ENCODE results near the gene ARSA.

Gene ARSA

DNA sequence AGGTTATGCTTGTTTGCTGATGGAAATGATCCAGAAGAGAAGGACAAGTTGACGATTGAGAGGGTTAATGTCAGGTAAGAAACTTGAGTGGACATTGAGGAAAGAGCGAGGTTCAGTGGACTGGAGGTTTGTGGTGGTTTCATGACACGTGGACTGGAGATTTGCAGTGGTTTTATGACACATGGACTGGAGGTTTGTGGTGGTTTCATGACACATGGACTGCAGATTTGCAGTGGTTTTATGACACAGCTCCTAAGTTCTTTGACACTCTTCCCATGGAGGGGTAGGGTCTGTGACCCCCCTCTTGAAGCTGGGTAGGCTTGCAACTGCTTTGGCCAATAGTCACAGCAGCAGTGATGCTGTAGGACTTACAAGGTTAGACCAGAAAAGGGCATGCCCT lies 32.8 kb downstream of the ARSA start:
- Histone ChIP-seq H4K20me1 (ENCODE audit: insufficient read depth) (no peaks in the 10 kb centered on the region), H3K9ac (no peak overlapping the region), H2AFZ (ENCODE audit: low read depth) (no peak overlapping the region), H3K4me3 (IDR thresholded peaks at IDR 0.05; ENCODE audit: insufficient read depth, low read depth, low read length) (no peak overlapping the region), H3K79me2 (ENCODE audit: insufficient read depth, low read depth) (no peaks in the 10 kb centered on the region), H3K4me2 (no peak overlapping the region), H3K27ac (no peak overlapping the region), H3K36me3 (ENCODE audit: insufficient read depth) (no peaks in the 10 kb centered on the region), H3K27me3 (ENCODE audit: insufficient read depth, low read depth) (no peaks in the 10 kb centered on the region; the same call in 1 of the 2 replicates), H3K4me1 (ENCODE audit: low read depth, poor library complexity, severe bottlenecking) (no peaks in the 10 kb centered on the region)
- TF ChIP-seq, protein P1, sequence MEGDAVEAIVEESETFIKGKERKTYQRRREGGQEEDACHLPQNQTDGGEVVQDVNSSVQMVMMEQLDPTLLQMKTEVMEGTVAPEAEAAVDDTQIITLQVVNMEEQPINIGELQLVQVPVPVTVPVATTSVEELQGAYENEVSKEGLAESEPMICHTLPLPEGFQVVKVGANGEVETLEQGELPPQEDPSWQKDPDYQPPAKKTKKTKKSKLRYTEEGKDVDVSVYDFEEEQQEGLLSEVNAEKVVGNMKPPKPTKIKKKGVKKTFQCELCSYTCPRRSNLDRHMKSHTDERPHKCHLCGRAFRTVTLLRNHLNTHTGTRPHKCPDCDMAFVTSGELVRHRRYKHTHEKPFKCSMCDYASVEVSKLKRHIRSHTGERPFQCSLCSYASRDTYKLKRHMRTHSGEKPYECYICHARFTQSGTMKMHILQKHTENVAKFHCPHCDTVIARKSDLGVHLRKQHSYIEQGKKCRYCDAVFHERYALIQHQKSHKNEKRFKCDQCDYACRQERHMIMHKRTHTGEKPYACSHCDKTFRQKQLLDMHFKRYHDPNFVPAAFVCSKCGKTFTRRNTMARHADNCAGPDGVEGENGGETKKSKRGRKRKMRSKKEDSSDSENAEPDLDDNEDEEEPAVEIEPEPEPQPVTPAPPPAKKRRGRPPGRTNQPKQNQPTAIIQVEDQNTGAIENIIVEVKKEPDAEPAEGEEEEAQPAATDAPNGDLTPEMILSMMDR (conservative IDR thresholded peaks at IDR 0.05; ENCODE audit: low read depth, low read length), result no peak

DNA sequence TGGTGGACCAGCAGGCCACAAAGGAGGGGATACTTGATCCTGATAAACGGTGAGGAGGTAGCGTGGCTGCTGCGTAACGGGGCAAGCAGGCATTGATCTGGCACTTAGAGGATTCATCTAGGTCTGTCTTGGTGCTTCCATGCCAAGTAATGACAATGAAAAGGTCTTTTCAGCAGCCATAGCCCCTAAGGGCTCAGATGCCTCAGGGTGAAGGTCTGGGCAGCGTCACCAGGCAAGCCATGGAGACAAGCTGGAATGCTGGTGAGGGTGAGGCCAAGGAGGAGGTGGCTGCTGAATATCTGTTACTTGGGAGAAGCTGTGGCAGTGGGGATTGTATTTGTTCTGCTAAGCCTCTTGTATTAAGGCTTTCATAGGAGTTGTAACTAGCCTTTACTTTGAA lies 40.5 kb downstream of the ARSA start:
- Histone ChIP-seq H3K4me1 (ENCODE audit: low read depth, poor library complexity, severe bottlenecking) (no peaks in the 10 kb centered on the region), H4K20me1 (ENCODE audit: insufficient read depth) (no peaks in the 10 kb centered on the region), H3K27ac (no peak overlapping the region), H3K36me3 (ENCODE audit: insufficient read depth) (no peaks in the 10 kb centered on the region), H3K4me2 (no peak overlapping the region), H3K27me3 (ENCODE audit: insufficient read depth, low read depth) (no peaks in the 10 kb centered on the region; the same call in 1 of the 2 replicates), H3K4me3 (IDR thresholded peaks at IDR 0.05; ENCODE audit: insufficient read depth, low read depth, low read length) (no peak overlapping the region), H3K9ac (no peak overlapping the region), H3K79me2 (ENCODE audit: insufficient read depth, low read depth) (no peaks in the 10 kb centered on the region), H2AFZ (ENCODE audit: low read depth) (no peak overlapping the region)
- TF ChIP-seq, protein P1 (conservative IDR thresholded peaks at IDR 0.05; ENCODE audit: low read depth, low read length), result no peak

DNA sequence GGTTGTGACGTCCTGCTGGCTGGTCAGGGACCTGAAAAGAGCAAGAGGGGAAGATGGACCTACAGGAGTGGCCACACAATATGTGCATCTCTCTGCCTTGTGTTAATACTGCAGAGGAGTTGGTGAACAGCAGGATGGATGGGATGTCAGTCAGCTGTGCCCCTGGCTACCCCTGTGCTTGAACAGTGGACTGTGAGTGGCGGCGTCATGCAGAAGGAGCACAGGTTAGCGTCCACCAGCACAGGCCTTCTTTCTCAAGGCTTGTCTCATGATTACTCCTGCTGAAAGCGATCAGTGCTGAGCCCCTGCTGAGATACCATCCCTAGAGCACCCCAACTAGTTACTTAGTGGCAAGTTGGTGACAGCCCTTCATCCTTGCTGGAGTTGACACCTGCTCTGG lies 41.5 kb downstream of the ARSA start:
- Histone ChIP-seq H3K27me3 (ENCODE audit: insufficient read depth, low read depth) (no peaks in the 10 kb centered on the region; the same call in 1 of the 2 replicates), H4K20me1 (ENCODE audit: insufficient read depth) (no peaks in the 10 kb centered on the region), H3K27ac (no peak overlapping the region), H3K9ac (no peak overlapping the region), H3K4me3 (IDR thresholded peaks at IDR 0.05; ENCODE audit: insufficient read depth, low read depth, low read length) (no peak overlapping the region), H3K4me2 (no peak overlapping the region), H3K36me3 (ENCODE audit: insufficient read depth) (no peaks in the 10 kb centered on the region), H2AFZ (ENCODE audit: low read depth) (no peak overlapping the region), H3K79me2 (ENCODE audit: insufficient read depth, low read depth) (no peaks in the 10 kb centered on the region), H3K4me1 (ENCODE audit: low read depth, poor library complexity, severe bottlenecking) (peaks cover 3% of the 10 kb centered on the region)
- TF ChIP-seq, protein P1 (conservative IDR thresholded peaks at IDR 0.05; ENCODE audit: low read depth, low read length), result no peak

DNA sequence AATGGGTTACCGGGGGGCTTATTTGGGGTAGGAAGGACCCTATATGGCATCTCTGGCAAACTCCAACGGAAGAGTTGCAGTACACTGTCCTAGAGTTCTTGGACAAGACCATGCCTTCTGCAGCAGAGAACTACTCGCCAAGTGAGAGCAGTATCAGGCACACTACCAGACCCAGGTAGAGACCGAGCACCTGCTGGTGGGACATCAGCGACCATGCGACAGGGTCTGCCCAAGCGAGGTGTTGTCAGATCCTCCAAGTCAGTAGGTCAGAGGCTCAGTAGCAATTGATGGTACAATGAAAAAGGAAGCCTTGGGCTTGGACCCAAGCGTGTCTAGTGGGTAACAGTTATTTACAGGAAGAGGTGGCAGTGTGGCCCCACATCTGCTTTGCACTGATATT lies 42.2 kb downstream of the ARSA start:
- no peak overlapping the region for H2AFZ ChIP-seq (ENCODE audit: low read depth)

More for the DNA sequence above, 42.2 kb downstream of the ARSA start:
- no peak overlapping the region for H3K4me2 ChIP-seq
- no peaks in the 10 kb centered on the region for H3K79me2 ChIP-seq (ENCODE audit: insufficient read depth, low read depth)
- H3K9ac ChIP-seq, result no peak overlapping the region
- no peaks in the 10 kb centered on the region; the same call in 1 of the 2 replicates for H3K27me3 ChIP-seq (ENCODE audit: insufficient read depth, low read depth)
- H3K4me3 ChIP-seq (IDR thresholded peaks at IDR 0.05; ENCODE audit: insufficient read depth, low read depth, low read length), result no peak overlapping the region
- H3K27ac ChIP-seq, result no peak overlapping the region
- no peaks in the 10 kb centered on the region for H4K20me1 ChIP-seq (ENCODE audit: insufficient read depth)
- TF ChIP-seq, protein P1 (conservative IDR thresholded peaks at IDR 0.05; ENCODE audit: low read depth, low read length), result no peak
- no peaks in the 10 kb centered on the region for H3K36me3 ChIP-seq (ENCODE audit: insufficient read depth)
- H3K4me1 ChIP-seq (ENCODE audit: low read depth, poor library complexity, severe bottlenecking), result peaks cover 4% of the 10 kb centered on the region

All from KMS-11 (cell line).